HEK293T (cell line): ENCODE data around the gene RAPGEF6.

Experiments
- FOXA1 ChIP-seq: fragments of 450-650 bp; IDR thresholded peaks from 2 replicates; pipeline ENCODE4 v1.6.1; 2016; ENCODE audit warnings: mild to moderate bottlenecking
- HDGF ChIP-seq: fragments of 450-650 bp; IDR thresholded peaks from 2 replicates; pipeline ENCODE4 v1.6.1; 2017; ENCODE audit warnings: antibody characterized with exemption, borderline replicate concordance
- SUZ12 ChIP-seq: fragments of 450-650 bp; IDR thresholded peaks from 2 replicates; pipeline ENCODE4 v1.6.1; 2016; ENCODE audit warnings: mild to moderate bottlenecking

DNA sequence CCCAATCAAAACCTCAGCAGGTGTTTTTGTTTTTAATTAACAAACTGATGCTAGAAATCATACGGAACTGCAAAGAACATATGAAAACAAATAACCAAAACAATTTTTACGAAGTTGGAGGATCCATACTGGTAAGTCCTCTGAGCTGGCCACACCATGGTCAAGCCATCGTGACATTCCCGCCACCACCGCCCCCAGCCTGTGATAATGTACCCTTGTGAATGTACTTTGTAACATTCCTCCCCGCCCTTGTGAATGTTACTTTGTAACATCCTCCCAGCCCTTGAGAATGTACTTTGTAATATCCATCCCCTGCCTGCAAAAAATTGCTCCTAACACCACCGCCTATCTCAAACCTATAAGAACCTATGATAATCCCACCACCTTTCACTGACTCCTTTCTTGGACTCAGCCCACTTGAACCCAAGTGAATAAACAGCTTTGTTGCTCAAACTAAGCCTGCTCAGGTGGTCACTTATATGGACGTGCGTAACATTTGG lies 63.3 kb downstream of the RAPGEF6 start:
- TF ChIP-seq HDGF (no peak), FOXA1 (no peak), SUZ12 (no peak)
